Measurements from ENCODE around the gene IL17RB. TPM values are rescaled to one million over a fixed set of nuclear protein-coding genes. Genes with fewer than 3 reads are reported as not detected.

The IL17RB gene
- total RNA-seq, 1 donor from 2014 or later, result 0.54 TPM

DNA sequence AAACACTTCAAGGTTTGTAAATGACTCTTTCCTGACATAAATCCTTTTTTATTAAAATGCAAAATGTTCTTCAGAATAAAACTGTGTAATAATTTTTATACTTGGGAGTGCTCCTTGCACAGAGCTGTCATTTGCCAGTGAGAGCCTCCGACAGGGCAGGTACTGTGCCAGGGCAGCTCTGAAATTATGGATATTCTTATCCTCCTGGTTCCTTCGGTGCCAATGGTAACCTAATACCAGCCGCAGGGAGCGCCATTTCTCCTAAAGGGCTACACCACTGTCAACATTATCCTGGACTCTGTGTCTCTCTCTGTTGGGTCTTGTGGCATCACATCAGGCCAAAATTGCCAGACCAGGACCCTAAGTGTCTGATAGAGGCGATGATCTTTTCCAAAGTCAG, 33.1 kb upstream of the IL17RB start:
- no peaks in the 10 kb centered on the region for H3K36me3 Mint-ChIP-seq (ENCODE audit: unreplicated experiment)
- H3K4me3 Mint-ChIP-seq (ENCODE audit: unreplicated experiment), result no peak overlapping the region
- no peak overlapping the region for H3K27ac Mint-ChIP-seq (ENCODE audit: unreplicated experiment)
- H3K27me3 Mint-ChIP-seq (ENCODE audit: unreplicated experiment), result no peaks in the 10 kb centered on the region
- DNase-seq (ENCODE audit: extremely low spot score, unreplicated experiment), result no peak
- no peaks in the 10 kb centered on the region for H3K4me1 Mint-ChIP-seq (ENCODE audit: unreplicated experiment)
- H3K9me3 Mint-ChIP-seq (ENCODE audit: unreplicated experiment), result no peaks in the 10 kb centered on the region
- TF ChIP-seq, protein P1, sequence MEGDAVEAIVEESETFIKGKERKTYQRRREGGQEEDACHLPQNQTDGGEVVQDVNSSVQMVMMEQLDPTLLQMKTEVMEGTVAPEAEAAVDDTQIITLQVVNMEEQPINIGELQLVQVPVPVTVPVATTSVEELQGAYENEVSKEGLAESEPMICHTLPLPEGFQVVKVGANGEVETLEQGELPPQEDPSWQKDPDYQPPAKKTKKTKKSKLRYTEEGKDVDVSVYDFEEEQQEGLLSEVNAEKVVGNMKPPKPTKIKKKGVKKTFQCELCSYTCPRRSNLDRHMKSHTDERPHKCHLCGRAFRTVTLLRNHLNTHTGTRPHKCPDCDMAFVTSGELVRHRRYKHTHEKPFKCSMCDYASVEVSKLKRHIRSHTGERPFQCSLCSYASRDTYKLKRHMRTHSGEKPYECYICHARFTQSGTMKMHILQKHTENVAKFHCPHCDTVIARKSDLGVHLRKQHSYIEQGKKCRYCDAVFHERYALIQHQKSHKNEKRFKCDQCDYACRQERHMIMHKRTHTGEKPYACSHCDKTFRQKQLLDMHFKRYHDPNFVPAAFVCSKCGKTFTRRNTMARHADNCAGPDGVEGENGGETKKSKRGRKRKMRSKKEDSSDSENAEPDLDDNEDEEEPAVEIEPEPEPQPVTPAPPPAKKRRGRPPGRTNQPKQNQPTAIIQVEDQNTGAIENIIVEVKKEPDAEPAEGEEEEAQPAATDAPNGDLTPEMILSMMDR (IDR thresholded peaks at IDR 0.05), result no peak

DNA sequence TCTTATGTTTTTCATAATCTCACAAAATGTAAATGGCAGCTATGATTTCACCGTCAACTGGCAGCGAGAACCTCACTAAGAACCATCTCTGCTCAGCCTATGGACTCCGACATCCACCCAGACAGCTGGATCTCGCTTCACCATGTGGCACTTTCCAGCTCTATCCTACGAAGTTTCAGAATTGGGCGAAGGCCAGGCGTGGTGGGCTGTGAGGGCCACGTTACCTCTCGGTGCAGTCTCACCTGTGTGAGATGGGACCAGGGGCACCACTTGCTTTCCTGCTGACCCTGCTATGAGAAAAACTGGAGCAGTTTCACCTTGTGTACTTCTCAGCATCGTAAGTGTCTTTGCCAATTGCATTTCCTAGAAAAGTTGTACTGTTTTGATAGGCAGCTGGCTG, 32.5 kb upstream of the IL17RB start:
- H3K36me3 Mint-ChIP-seq (ENCODE audit: unreplicated experiment), result no peaks in the 10 kb centered on the region
- no peaks in the 10 kb centered on the region for H3K4me1 Mint-ChIP-seq (ENCODE audit: unreplicated experiment)
- TF ChIP-seq, protein P1 (IDR thresholded peaks at IDR 0.05), result no peak
- no peaks in the 10 kb centered on the region for H3K27me3 Mint-ChIP-seq (ENCODE audit: unreplicated experiment)
- no peak for DNase-seq (ENCODE audit: extremely low spot score, unreplicated experiment)
- no peak overlapping the region for H3K4me3 Mint-ChIP-seq (ENCODE audit: unreplicated experiment)
- no peaks in the 10 kb centered on the region for H3K9me3 Mint-ChIP-seq (ENCODE audit: unreplicated experiment)
- no peak overlapping the region for H3K27ac Mint-ChIP-seq (ENCODE audit: unreplicated experiment)

DNA sequence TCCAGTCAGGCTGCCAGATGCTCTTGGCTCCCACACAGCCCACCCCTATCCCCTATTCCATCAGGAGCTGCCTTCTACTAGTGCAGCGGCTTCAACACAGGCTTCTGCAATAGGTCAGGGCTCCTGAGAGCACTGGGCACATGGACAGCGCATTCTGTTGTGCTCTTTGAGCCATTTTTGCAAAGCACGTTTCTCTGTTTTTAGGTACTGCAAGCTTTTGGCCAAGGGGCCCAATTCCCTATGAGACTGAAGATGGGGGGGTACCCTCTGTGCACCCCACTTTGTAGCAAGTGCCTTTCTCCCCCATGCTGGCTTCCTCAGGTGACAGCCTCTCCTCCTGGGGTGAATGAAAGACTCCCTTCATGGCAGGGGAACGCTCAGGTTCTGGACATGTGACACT, 31.3 kb upstream of the IL17RB start:
- no peaks in the 10 kb centered on the region for H3K27me3 Mint-ChIP-seq (ENCODE audit: unreplicated experiment)

DNA sequence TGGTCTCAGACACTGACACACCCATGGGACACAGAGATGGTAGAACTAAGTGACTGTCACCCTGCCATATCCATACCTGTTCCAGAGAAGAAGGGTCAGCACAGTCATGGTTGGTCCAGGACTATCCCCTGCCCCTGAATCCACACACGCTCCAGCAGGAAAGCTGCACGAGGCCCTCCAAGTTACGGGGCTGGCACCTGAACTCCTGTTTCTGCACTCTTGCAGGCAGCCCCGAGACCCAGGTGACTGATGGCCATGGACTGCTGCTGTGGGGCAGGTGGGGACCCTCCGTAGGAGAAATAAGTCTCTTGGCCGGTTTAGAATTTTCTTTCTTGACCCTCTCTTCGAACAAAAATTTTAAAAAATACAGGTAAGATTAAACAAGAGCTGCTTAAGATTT, 30.7 kb upstream of the IL17RB start:
- Mint-ChIP-seq H3K4me1 (ENCODE audit: unreplicated experiment) (no peaks in the 10 kb centered on the region), H3K27ac (ENCODE audit: unreplicated experiment) (no peak overlapping the region), H3K36me3 (ENCODE audit: unreplicated experiment) (no peaks in the 10 kb centered on the region), H3K27me3 (ENCODE audit: unreplicated experiment) (no peaks in the 10 kb centered on the region), H3K9me3 (ENCODE audit: unreplicated experiment) (no peaks in the 10 kb centered on the region), H3K4me3 (ENCODE audit: unreplicated experiment) (no peak overlapping the region)
- TF ChIP-seq, protein P1 (IDR thresholded peaks at IDR 0.05), result no peak
- peak; percentile 70 for DNase-seq (ENCODE audit: extremely low spot score, unreplicated experiment)

More for the DNA sequence above, 31.3 kb upstream of the IL17RB start:
- TF ChIP-seq, protein P1 (IDR thresholded peaks at IDR 0.05), result no peak
- H3K27ac Mint-ChIP-seq (ENCODE audit: unreplicated experiment), result no peak overlapping the region
- H3K9me3 Mint-ChIP-seq (ENCODE audit: unreplicated experiment), result no peaks in the 10 kb centered on the region
- peak; percentile 57 for DNase-seq (ENCODE audit: extremely low spot score, unreplicated experiment)
- H3K4me3 Mint-ChIP-seq (ENCODE audit: unreplicated experiment), result no peak overlapping the region
- H3K36me3 Mint-ChIP-seq (ENCODE audit: unreplicated experiment), result no peaks in the 10 kb centered on the region
- no peaks in the 10 kb centered on the region for H3K4me1 Mint-ChIP-seq (ENCODE audit: unreplicated experiment)

DNA sequence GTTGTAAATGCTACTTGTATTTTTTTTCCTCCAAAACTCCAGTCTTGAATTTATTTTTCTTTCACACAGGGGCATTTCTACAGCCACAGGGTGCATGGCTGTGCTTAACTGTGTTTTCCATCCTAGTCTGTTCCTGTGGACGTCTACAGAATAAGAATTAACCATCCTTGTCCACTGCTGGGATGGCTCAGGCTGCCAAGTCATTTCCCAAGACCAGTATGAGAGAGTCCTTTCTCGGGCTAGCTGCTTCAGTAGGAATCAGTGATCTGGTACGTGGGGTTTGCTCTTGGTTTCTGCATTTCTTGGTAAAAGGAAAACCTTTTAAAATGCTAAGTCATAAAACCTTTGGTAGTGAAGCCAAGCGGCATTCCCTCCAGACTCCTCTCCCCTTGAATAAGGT, 29.9 kb upstream of the IL17RB start:
- H3K9me3 Mint-ChIP-seq (ENCODE audit: unreplicated experiment), result no peaks in the 10 kb centered on the region
- H3K27me3 Mint-ChIP-seq (ENCODE audit: unreplicated experiment), result no peaks in the 10 kb centered on the region
- TF ChIP-seq, protein P1 (IDR thresholded peaks at IDR 0.05), result no peak
- H3K4me1 Mint-ChIP-seq (ENCODE audit: unreplicated experiment), result no peaks in the 10 kb centered on the region
- H3K27ac Mint-ChIP-seq (ENCODE audit: unreplicated experiment), result no peak overlapping the region
- DNase-seq (ENCODE audit: extremely low spot score, unreplicated experiment), result peak; percentile 17
- H3K36me3 Mint-ChIP-seq (ENCODE audit: unreplicated experiment), result no peaks in the 10 kb centered on the region
- H3K4me3 Mint-ChIP-seq (ENCODE audit: unreplicated experiment), result no peak overlapping the region
